Non-pigmented ciliary epithelial cell (primary cell): ENCODE data around the gene CD47.

ENCODE experiments used
- DNase-seq: peaks from one replicate; pipeline ENCODE4 v3.0.0-alpha.2; 2010; ENCODE audit warnings: low read depth

CD47 gene

GRCh38 chr3:108013141-108014055 is 77.4 kb downstream of the CD47 start:
- DNase-seq, result no peak

- DNase-seq, result no peak
These were observed 78.5 kb downstream of the CD47 start for GRCh38 chr3:108012304-108012703.

GRCh38 chr3:108011616-108012015 is 79.2 kb downstream of the CD47 start:
- no peak for DNase-seq

GRCh38 chr3:108008931-108009639 is 81.7 kb downstream of the CD47 start:
- peak; percentile 75 for DNase-seq

GRCh38 chr3:108008106-108008505 is 82.7 kb downstream of the CD47 start:
- no peak for DNase-seq

GRCh38 chr3:108006881-108007331 is 83.9 kb downstream of the CD47 start:
- no peak for DNase-seq

GRCh38 chr3:108006077-108006771 is 84.6 kb downstream of the CD47 start:
- DNase-seq, result no peak

- DNase-seq, result no peak
These were observed 86.2 kb downstream of the CD47 start for GRCh38 chr3:108004647-108005046.

- DNase-seq, result no peak
These were observed 89.4 kb downstream of the CD47 start for GRCh38 chr3:108001457-108001856.

GRCh38 chr3:107999215-107999775 is 91.5 kb downstream of the CD47 start:
- DNase-seq, result no peak

GRCh38 chr3:107997671-107998070 is 93.2 kb downstream of the CD47 start:
- no peak for DNase-seq

GRCh38 chr3:107995823-107996222 is 95.0 kb downstream of the CD47 start:
- no peak for DNase-seq

- no peak for DNase-seq
These were observed 95.7 kb downstream of the CD47 start for GRCh38 chr3:107994956-107995715.

- DNase-seq, result no peak
These were observed 96.7 kb downstream of the CD47 start for GRCh38 chr3:107994181-107994580.

- DNase-seq, result no peak
These were observed 97.1 kb downstream of the CD47 start for GRCh38 chr3:107993771-107994170.
